Measurements from ENCODE around the gene ITFG1. TPM values are rescaled to one million over a fixed set of nuclear protein-coding genes. Genes with fewer than 3 reads are reported as not detected.
A peak's percentile ranks its signal among the peaks of the same experiment; 100 is the strongest.

The ITFG1 gene
- total and polyA plus RNA-seq, 2 of the 13 experiments (the other 11 are each of a cell fraction or from before 2014, with no cell fraction given): 74.5 to 150 TPM

DNA sequence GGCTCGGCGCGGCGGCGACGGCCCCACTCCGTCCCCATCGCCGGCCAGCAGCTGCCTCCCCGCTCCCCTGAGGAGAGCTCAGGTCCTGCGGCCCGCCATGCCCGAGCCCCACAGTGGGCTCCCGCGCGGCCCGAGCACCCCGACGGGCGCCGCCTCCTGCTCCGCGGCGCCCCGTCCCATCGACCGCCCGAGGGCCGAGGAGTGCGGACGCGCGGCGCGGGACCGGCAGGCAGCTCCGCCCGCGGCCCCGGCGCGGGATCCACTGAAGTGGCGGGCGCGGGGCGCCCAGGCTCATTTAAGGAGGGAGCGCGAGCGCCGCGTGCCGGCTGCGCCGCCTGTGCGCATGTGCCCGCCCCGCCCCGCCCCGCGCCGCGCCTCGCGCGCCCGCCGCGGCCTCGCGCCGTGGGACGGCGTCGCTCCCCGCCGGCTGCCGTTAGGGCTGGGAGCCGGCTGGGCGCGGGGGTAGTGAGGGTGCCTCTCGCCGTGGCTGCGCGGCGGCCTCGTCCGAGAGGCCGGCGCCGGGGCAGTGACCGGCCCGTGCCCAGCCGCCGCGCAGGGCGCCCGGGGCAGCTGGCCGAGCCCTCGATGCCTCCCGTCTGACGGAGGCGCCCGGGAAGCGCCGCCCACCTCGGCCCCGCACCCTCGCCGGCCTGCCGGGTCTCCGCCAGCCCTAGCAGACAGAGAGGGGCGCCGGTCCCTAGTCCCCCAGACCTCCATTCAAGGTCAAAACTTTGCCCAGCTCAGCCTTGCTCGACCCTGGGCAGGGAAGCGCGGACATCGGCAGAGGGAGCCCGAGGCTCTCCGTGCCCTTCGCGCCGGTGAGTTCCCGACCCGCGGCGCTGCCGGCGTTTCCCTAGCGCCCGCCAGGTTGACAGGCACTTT, 316.9 kb downstream of the ITFG1 start, which contains the start of gene NETO2 (continued):
- TF ChIP-seq, protein P1, sequence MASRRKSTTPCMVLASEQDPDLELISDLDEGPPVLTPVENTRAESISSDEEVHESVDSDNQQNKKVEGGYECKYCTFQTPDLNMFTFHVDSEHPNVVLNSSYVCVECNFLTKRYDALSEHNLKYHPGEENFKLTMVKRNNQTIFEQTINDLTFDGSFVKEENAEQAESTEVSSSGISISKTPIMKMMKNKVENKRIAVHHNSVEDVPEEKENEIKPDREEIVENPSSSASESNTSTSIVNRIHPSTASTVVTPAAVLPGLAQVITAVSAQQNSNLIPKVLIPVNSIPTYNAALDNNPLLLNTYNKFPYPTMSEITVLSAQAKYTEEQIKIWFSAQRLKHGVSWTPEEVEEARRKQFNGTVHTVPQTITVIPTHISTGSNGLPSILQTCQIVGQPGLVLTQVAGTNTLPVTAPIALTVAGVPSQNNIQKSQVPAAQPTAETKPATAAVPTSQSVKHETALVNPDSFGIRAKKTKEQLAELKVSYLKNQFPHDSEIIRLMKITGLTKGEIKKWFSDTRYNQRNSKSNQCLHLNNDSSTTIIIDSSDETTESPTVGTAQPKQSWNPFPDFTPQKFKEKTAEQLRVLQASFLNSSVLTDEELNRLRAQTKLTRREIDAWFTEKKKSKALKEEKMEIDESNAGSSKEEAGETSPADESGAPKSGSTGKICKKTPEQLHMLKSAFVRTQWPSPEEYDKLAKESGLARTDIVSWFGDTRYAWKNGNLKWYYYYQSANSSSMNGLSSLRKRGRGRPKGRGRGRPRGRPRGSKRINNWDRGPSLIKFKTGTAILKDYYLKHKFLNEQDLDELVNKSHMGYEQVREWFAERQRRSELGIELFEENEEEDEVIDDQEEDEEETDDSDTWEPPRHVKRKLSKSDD (CRISPR knock-in tag; IDR thresholded peaks at IDR 0.05; ENCODE audit: low read depth): no peak
- TF ChIP-seq GPN1 (CRISPR knock-in tag; IDR thresholded peaks at IDR 0.05; ENCODE audit: borderline replicate concordance) (no peak), ZNF761 (CRISPR knock-in tag; conservative IDR thresholded peaks at IDR 0.05) (no peak; the same call in 1 of the 2 replicates), YY1 (IDR thresholded peaks at IDR 0.05; ENCODE audit: insufficient read depth, insufficient replicate concordance, low read depth, low read length) (peak; percentile 44), ZNF552 (CRISPR knock-in tag; IDR thresholded peaks at IDR 0.05; ENCODE audit: borderline replicate concordance) (no peak), KDM1A (CRISPR knock-in tag; IDR thresholded peaks at IDR 0.05) (no peak), AGO1 (IDR thresholded peaks at IDR 0.05; ENCODE audit: low read depth, low read length, poor library complexity, severe bottlenecking) (peak; percentile 55), NFIC (IDR thresholded peaks at IDR 0.05; ENCODE audit: low read length) (no peak), ZNF207 (IDR thresholded peaks at IDR 0.05; ENCODE audit: borderline replicate concordance) (no peak), PLRG1 (conservative IDR thresholded peaks at IDR 0.05) (no peak), ZMYM4 (CRISPR knock-in tag; IDR thresholded peaks at IDR 0.05) (peak; percentile 28; the same call in 1 of the 2 replicates)
- TF ChIP-seq, protein P2, sequence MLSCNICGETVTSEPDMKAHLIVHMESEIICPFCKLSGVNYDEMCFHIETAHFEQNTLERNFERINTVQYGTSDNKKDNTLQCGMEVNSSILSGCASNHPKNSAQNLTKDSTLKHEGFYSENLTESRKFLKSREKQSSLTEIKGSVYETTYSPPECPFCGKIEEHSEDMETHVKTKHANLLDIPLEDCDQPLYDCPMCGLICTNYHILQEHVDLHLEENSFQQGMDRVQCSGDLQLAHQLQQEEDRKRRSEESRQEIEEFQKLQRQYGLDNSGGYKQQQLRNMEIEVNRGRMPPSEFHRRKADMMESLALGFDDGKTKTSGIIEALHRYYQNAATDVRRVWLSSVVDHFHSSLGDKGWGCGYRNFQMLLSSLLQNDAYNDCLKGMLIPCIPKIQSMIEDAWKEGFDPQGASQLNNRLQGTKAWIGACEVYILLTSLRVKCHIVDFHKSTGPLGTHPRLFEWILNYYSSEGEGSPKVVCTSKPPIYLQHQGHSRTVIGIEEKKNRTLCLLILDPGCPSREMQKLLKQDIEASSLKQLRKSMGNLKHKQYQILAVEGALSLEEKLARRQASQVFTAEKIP (CRISPR knock-in tag; IDR thresholded peaks at IDR 0.05; ENCODE audit: borderline replicate concordance): no peak
- TF ChIP-seq, protein P3, sequence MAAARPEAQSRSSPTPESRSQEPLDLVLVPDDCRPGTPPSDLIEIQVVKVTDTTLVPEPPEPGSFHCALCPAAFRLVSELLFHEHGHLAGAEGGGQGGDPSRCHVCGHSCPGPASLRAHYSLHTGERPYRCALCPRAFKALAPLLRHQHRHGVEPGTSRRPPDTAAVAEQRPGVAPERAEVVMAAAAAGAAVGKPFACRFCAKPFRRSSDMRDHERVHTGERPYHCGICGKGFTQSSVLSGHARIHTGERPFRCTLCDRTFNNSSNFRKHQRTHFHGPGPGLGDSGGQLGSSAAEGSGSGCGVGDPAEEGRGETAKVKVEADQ (CRISPR knock-in tag; IDR thresholded peaks at IDR 0.05; ENCODE audit: borderline replicate concordance): no peak; the same call in 1 of the 2 replicates
- TF ChIP-seq, protein P4, sequence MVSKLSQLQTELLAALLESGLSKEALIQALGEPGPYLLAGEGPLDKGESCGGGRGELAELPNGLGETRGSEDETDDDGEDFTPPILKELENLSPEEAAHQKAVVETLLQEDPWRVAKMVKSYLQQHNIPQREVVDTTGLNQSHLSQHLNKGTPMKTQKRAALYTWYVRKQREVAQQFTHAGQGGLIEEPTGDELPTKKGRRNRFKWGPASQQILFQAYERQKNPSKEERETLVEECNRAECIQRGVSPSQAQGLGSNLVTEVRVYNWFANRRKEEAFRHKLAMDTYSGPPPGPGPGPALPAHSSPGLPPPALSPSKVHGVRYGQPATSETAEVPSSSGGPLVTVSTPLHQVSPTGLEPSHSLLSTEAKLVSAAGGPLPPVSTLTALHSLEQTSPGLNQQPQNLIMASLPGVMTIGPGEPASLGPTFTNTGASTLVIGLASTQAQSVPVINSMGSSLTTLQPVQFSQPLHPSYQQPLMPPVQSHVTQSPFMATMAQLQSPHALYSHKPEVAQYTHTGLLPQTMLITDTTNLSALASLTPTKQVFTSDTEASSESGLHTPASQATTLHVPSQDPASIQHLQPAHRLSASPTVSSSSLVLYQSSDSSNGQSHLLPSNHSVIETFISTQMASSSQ (IDR thresholded peaks at IDR 0.05; ENCODE audit: low read depth): no peak
- TF ChIP-seq, protein P4 (CRISPR knock-in tag; IDR thresholded peaks at IDR 0.05; ENCODE audit: borderline replicate concordance): peak; percentile 42; the same call in 1 of the 2 replicates
- TF ChIP-seq, protein P5, sequence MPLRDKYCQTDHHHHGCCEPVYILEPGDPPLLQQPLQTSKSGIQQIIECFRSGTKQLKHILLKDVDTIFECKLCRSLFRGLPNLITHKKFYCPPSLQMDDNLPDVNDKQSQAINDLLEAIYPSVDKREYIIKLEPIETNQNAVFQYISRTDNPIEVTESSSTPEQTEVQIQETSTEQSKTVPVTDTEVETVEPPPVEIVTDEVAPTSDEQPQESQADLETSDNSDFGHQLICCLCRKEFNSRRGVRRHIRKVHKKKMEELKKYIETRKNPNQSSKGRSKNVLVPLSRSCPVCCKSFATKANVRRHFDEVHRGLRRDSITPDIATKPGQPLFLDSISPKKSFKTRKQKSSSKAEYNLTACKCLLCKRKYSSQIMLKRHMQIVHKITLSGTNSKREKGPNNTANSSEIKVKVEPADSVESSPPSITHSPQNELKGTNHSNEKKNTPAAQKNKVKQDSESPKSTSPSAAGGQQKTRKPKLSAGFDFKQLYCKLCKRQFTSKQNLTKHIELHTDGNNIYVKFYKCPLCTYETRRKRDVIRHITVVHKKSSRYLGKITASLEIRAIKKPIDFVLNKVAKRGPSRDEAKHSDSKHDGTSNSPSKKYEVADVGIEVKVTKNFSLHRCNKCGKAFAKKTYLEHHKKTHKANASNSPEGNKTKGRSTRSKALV (CRISPR knock-in tag; IDR thresholded peaks at IDR 0.05): peak; percentile 87; the same call in 1 of the 2 replicates

Measured in HepG2 (cell line).